ENCODE data around the gene LYZL2. TPM values are rescaled to one million over a fixed set of nuclear protein-coding genes. Genes with fewer than 3 reads are reported as not detected.
"Not testable (repeated sequence)": the region's sequence is repeated elsewhere in the genome, so short reads cannot be mapped to it uniquely, and the experiment has no call there.

LYZL2 gene
- total RNA-seq, 2 experiments from 2014 or later: not detected

- CTCF ChIA-PET, POLR2A ChIA-PET: not testable (repeated sequence)
Measured at GRCh38 chr10:30596493-30597432, 32.8 kb downstream of the LYZL2 start.

- CTCF ChIA-PET: no interaction called here
- POLR2A ChIA-PET: no interaction called here
Measured at GRCh38 chr10:30596013-30596412, 33.5 kb downstream of the LYZL2 start.

GRCh38 chr10:30594077-30594476 is 35.5 kb downstream of the LYZL2 start:
- CTCF ChIA-PET: no interaction called here
- POLR2A ChIA-PET: no interaction called here

GRCh38 chr10:30592770-30593169 is 36.8 kb downstream of the LYZL2 start:
- CTCF ChIA-PET: interaction anchor here (0.8 to 2.8 kb wide), 2 partner anchors 11 to 201 kb away, joined by 3 to 19 read pairs; no protein-coding TSS in a partner anchor
- POLR2A ChIA-PET: not testable (repeated sequence)

- ChIA-PET CTCF (interaction anchor here (0.7 to 2.8 kb wide), 13 partner anchors 9 to 232 kb away, joined by 3 to 19 read pairs (median 4); no protein-coding TSS in a partner anchor), POLR2A (no interaction called here)
Measured at GRCh38 chr10:30591249-30591670, 38.3 kb downstream of the LYZL2 start.

- CTCF ChIA-PET: interaction anchor here (2.8 kb wide), 1 partner anchor 8 kb away, joined by 19 read pairs; no protein-coding TSS in a partner anchor
- POLR2A ChIA-PET: no interaction called here
Measured at GRCh38 chr10:30589441-30589840, 40.1 kb downstream of the LYZL2 start.

- CTCF ChIA-PET: no interaction called here
- POLR2A ChIA-PET: no interaction called here
Measured at GRCh38 chr10:30587522-30588031, 42.0 kb downstream of the LYZL2 start.

- POLR2A ChIA-PET: interaction anchor here (0.5 kb wide), 1 partner anchor 276 kb away, joined by 3 read pairs; no protein-coding TSS in a partner anchor
- CTCF ChIA-PET: interaction anchor here (1.6 kb wide), 1 partner anchor 589 kb away, joined by 5 read pairs; no protein-coding TSS in a partner anchor
Measured at GRCh38 chr10:30586828-30587227, 42.7 kb downstream of the LYZL2 start.

GRCh38 chr10:30583778-30584415 is 45.7 kb downstream of the LYZL2 start:
- ChIA-PET CTCF (interaction anchor here (0.6 to 1.7 kb wide), 3 partner anchors 21 to 191 kb away, joined by 3 to 6 read pairs (median 4); no protein-coding TSS in a partner anchor), POLR2A (no interaction called here)

GRCh38 chr10:30581779-30582380 is 47.7 kb downstream of the LYZL2 start:
- POLR2A ChIA-PET: no interaction called here
- CTCF ChIA-PET: interaction anchor here (0.5 to 2.9 kb wide), 9 partner anchors 9 to 221 kb away, joined by 3 to 19 read pairs (median 4); no protein-coding TSS in a partner anchor

GRCh38 chr10:30580676-30581075 is 48.9 kb downstream of the LYZL2 start:
- POLR2A ChIA-PET: no interaction called here

GRCh38 chr10:30580241-30580640 is 49.3 kb downstream of the LYZL2 start:
- CTCF ChIA-PET: interaction anchor here (2.1 kb wide), 1 partner anchor 24 kb away, joined by 4 read pairs; no protein-coding TSS in a partner anchor
- POLR2A ChIA-PET: no interaction called here

More at GRCh38 chr10:30580676-30581075, 48.9 kb downstream of the LYZL2 start:
- CTCF ChIA-PET: interaction anchor here (1.4 to 2.9 kb wide), 3 partner anchors 10 to 69 kb away, joined by 3 to 19 read pairs (median 4); no protein-coding TSS in a partner anchor

- CTCF ChIA-PET: no interaction called here
- POLR2A ChIA-PET: no interaction called here
Measured at GRCh38 chr10:30579574-30579973, 50.0 kb downstream of the LYZL2 start.

- ChIA-PET CTCF (no interaction called here), POLR2A (no interaction called here)
Measured at GRCh38 chr10:30577048-30577447, 52.5 kb downstream of the LYZL2 start.

- ChIA-PET CTCF (no interaction called here), POLR2A (no interaction called here)
Measured at GRCh38 chr10:30576641-30577040, 52.9 kb downstream of the LYZL2 start.

GRCh38 chr10:30574432-30574796 is 55.1 kb downstream of the LYZL2 start:
- CTCF ChIA-PET: no interaction called here

GRCh38 chr10:30573721-30574431 is 55.7 kb downstream of the LYZL2 start:
- ChIA-PET POLR2A (no interaction called here), CTCF (no interaction called here)

More at GRCh38 chr10:30574432-30574796, 55.1 kb downstream of the LYZL2 start:
- POLR2A ChIA-PET: no interaction called here

GRCh38 chr10:30565449-30565848 is 64.1 kb downstream of the LYZL2 start:
- CTCF ChIA-PET: no interaction called here
- POLR2A ChIA-PET: interaction anchor here (0.6 to 0.7 kb wide), 2 partner anchors 18 to 655 kb away, joined by 3 read pairs; no protein-coding TSS in a partner anchor

- CTCF ChIA-PET: interaction anchor here (0.7 to 0.9 kb wide), 2 partner anchors 21 to 28 kb away, joined by 3 to 4 read pairs; no protein-coding TSS in a partner anchor
- POLR2A ChIA-PET: no interaction called here
Measured at GRCh38 chr10:30562787-30563186, 66.8 kb downstream of the LYZL2 start.

Measured in activated CD8-positive, alpha-beta memory T cell treated with anti-CD3 and anti-CD28 coated beads for 36 hours (primary cell).